Progenitor cell of endocrine pancreas (in vitro differentiated cells): ENCODE results near the gene PRKN. TPM values are rescaled to one million over a fixed set of nuclear protein-coding genes. Genes with fewer than 3 reads are reported as not detected.

Experiments used
- DNase-seq: peaks from one replicate; pipeline ENCODE4 v3.0.0; 2021; ENCODE audit warnings: low spot score; ENCODE audit not compliant: unreplicated experiment
- H3K27ac Mint-ChIP-seq: 2 replicates; pipeline ENCODE4 v1.8.0; 2021; ENCODE audit warnings: mild to moderate bottlenecking, moderate library complexity, mixed read lengths
- H3K27me3 Mint-ChIP-seq: 2 replicates; pipeline ENCODE4 v1.8.0; 2021; ENCODE audit warnings: mixed read lengths
- H3K36me3 Mint-ChIP-seq: 2 replicates; pipeline ENCODE4 v1.8.0; 2022; ENCODE audit warnings: mixed read lengths; ENCODE audit not compliant: insufficient read depth
- H3K4me1 Mint-ChIP-seq: 2 replicates; pipeline ENCODE4 v1.8.0; 2021; ENCODE audit warnings: low read depth, mixed read lengths
- H3K4me3 Mint-ChIP-seq: 2 replicates; pipeline ENCODE4 v1.8.0; 2021; ENCODE audit warnings: low read depth, mild to moderate bottlenecking, moderate library complexity, mixed read lengths
- H3K9me3 Mint-ChIP-seq: 2 replicates; pipeline ENCODE4 v1.8.0; 2021; ENCODE audit warnings: low read depth, mixed read lengths
- total RNA-seq: library from RNA; stranded (reverse); gene quantifications from 2 replicates; pipeline ENCODE4 v1.2.1, GENCODE V29; 2021
- TF ChIP-seq, protein P1 (sequence below): fragments of 200-600 bp; sonication (generic); IDR thresholded peaks from one replicate; pipeline ENCODE4 v1.5.0; 2021; ENCODE audit warnings: antibody characterized with exemption, mild to moderate bottlenecking; ENCODE audit not compliant: unreplicated experiment

Gene PRKN
- total RNA-seq, 1 donor from 2014 or later: 4.6 TPM

DNA sequence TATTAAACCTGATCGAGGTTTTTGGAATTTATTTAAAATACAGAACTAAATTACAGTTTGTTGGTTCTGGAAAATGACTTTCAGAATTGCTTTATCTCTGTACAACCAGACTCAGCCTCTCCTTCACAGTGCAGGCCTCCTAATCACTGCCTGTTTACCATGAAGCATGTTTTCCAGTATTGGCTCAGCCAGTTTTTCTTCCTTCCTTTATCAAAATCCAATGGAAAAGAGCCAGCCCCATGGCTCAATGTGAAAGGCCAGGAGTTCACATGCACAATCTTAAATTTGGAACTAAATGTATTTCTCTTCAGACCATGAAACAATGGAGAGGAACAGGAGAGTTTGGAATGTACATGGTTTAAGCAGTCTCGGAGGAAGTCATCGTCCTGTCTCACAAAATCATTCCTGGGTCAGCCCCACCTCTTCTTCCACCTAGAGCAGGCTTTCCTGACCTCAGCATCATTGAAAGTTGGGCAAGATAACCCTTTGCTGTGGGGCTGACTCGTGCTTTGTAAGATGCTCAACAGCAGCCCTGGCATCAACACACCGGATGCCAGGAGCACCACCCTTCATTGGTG, 772.8 kb downstream of the PRKN start:
- H3K4me1 Mint-ChIP-seq: no peaks in the 10 kb centered on the region
- TF ChIP-seq, protein P1, sequence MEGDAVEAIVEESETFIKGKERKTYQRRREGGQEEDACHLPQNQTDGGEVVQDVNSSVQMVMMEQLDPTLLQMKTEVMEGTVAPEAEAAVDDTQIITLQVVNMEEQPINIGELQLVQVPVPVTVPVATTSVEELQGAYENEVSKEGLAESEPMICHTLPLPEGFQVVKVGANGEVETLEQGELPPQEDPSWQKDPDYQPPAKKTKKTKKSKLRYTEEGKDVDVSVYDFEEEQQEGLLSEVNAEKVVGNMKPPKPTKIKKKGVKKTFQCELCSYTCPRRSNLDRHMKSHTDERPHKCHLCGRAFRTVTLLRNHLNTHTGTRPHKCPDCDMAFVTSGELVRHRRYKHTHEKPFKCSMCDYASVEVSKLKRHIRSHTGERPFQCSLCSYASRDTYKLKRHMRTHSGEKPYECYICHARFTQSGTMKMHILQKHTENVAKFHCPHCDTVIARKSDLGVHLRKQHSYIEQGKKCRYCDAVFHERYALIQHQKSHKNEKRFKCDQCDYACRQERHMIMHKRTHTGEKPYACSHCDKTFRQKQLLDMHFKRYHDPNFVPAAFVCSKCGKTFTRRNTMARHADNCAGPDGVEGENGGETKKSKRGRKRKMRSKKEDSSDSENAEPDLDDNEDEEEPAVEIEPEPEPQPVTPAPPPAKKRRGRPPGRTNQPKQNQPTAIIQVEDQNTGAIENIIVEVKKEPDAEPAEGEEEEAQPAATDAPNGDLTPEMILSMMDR: no peak
- no peak for DNase-seq
- H3K27ac Mint-ChIP-seq: no peak overlapping the region
- peaks cover 4% of the 10 kb centered on the region for H3K27me3 Mint-ChIP-seq
- H3K4me3 Mint-ChIP-seq: no peak overlapping the region
- H3K9me3 Mint-ChIP-seq: peaks cover 7% of the 10 kb centered on the region
- H3K36me3 Mint-ChIP-seq: peaks cover 4% of the 10 kb centered on the region

DNA sequence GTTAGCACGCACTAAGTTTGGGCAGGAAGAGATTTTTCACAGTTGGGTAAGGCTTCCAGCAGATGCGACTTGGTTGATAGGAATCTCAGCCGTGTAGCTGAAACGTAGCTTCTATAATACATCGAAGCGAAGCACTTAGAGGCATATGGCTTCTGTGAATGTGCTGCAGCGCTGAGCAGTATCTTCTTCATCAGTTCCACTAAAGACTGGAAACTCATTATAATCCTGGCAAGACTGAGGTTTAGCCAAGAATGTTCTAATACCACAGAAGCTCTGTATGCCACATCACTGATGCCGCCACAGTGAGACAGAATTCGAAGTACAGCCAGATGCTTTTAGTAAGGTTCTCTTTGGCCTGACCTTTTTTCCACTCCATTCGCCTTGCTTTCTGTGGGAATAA, 773.5 kb downstream of the PRKN start:
- Mint-ChIP-seq H3K9me3 (peaks cover 7% of the 10 kb centered on the region), H3K4me1 (no peaks in the 10 kb centered on the region), H3K27me3 (peaks cover 2% of the 10 kb centered on the region), H3K36me3 (peaks cover 4% of the 10 kb centered on the region), H3K27ac (no peak overlapping the region), H3K4me3 (no peak overlapping the region)
- TF ChIP-seq, protein P1: no peak
- DNase-seq: no peak

DNA sequence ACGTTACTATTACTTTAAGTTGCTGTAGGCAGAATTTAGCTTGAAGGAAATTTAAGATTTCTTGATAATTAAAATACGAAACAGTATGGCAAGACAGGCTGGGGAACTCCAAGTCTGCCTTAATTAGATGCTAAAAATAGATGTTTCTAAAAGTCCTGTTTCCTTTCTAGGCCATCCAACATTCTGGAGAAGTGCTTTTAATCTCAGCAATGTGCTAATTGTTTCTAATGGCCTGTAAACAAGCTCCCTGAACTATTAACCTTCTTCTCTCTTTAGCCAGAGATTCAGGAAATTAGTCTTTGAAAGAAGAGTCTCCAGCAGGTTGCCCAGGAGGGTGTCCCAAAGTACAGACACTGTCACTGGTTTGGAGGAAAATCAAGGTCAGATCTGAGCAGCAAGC, 776.4 kb downstream of the PRKN start:
- Mint-ChIP-seq H3K4me3 (no peak overlapping the region), H3K27ac (peak overlapping the region; percentile 9), H3K36me3 (peaks cover 4% of the 10 kb centered on the region), H3K4me1 (no peaks in the 10 kb centered on the region), H3K9me3 (peaks cover 7% of the 10 kb centered on the region), H3K27me3 (peaks cover 16% of the 10 kb centered on the region)
- TF ChIP-seq, protein P1: no peak
- no peak for DNase-seq

DNA sequence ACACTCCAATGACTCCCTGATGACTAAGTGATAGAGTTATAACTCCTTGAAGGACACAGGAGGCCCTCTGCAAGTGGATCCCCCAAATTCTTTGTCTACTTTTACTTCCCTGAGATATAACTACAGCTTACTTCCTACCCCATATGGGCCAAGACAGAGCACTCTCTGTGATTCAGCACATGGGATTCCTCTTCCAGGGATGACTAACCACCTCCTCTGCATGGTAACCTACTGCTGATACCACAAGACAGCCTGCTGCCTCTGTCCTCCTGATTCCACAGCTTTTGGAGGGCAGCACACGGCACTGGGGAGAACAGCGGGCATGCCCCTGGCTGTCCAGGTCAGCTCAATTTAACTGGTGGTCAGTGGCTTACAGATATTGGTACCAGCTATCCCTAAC, 778.0 kb downstream of the PRKN start:
- Mint-ChIP-seq H3K4me3 (no peak overlapping the region), H3K4me1 (no peaks in the 10 kb centered on the region), H3K27me3 (peaks cover 22% of the 10 kb centered on the region), H3K27ac (no peak overlapping the region), H3K36me3 (peaks cover 4% of the 10 kb centered on the region), H3K9me3 (peaks cover 7% of the 10 kb centered on the region)
- DNase-seq: no peak
- TF ChIP-seq, protein P1: no peak

DNA sequence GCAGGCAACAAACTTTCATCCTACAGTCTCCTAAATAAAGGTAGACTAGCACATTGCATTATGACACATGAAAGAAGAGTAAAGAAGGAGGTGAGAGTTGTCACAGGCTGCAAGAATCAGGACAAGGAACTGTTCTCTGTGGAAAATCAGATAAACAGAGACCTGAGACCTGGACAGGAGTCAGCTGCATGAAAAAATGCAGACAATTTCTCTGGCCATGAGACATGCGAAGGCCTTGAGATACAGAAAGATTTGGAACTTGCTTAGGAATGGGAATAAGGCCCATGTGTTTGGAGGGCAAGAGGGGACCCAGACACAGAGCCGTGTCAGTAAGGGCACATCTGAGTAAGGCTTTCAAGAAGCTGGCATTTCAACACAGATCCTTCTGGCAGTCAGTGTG, 779.1 kb downstream of the PRKN start:
- Mint-ChIP-seq H3K4me3 (no peak overlapping the region), H3K27me3 (peaks cover 22% of the 10 kb centered on the region), H3K27ac (no peak overlapping the region), H3K36me3 (peaks cover 4% of the 10 kb centered on the region), H3K9me3 (peaks cover 7% of the 10 kb centered on the region), H3K4me1 (no peaks in the 10 kb centered on the region)
- TF ChIP-seq, protein P1: no peak
- DNase-seq: no peak
